ENCODE results near the gene COG4. TPM values are rescaled to one million over a fixed set of nuclear protein-coding genes. Genes with fewer than 3 reads are reported as not detected.
"Not testable (repeated sequence)": the region's sequence is repeated elsewhere in the genome, so short reads cannot be mapped to it uniquely, and the experiment has no call there.

The COG4 gene
- total RNA-seq, 1 donor from 2014 or later: 57.6 TPM

DNA sequence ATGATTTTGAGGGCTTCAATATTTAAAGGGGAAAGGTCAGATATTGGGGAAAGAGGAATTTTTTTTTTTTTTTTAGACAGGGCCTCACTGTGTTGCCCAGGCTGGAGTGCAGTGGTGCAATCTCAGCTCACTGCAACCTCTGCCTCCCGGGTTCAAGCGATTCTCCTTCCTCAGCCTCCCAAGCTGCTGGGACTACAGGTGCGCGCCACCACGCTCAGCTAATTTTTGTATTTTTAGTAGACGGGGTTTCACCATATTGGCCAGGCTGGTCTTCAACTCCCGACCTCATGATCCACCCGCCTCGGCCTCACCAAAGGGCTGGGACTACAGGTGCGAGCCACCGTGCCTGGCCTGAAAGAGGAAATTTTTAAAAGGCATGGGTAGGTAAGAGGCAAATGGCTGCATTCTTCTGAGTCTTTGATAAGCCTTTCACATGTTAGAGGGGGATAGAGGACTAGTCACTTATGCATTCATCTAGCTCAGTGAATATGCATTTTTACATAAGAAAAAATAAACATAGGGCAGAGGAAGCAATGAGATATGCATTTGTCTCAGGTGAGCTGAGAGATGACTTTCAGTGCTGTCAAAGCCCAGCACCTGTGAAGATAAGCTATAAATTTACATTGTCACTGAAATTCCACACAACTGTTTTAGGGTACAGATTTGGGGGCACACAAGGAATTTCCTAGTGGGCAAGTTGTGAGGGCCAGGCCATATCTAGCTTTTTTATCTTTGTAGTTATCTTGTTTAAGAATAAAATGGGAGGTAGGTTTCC, 70.0 kb downstream of the COG4 start:
- H3K4me3 ChIP-seq (ENCODE audit: low read depth, low read length): peak overlapping the region; percentile 97
- DNase-seq (ENCODE audit: low read depth): no peak
- TF ChIP-seq CTCF (conservative IDR thresholded peaks at IDR 0.05; ENCODE audit: low read depth, low read length): no peak

GRCh38 chr16:70451004-70451340, 72.4 kb downstream of the COG4 start:
- H3K4me3 ChIP-seq (ENCODE audit: low read depth, low read length); DNase-seq (ENCODE audit: low read depth): not testable (repeated sequence)

- H3K4me3 ChIP-seq (ENCODE audit: low read depth, low read length); DNase-seq (ENCODE audit: low read depth): not testable (repeated sequence)
Observed at GRCh38 chr16:70450142-70451003, 73.0 kb downstream of the COG4 start.

DNA sequence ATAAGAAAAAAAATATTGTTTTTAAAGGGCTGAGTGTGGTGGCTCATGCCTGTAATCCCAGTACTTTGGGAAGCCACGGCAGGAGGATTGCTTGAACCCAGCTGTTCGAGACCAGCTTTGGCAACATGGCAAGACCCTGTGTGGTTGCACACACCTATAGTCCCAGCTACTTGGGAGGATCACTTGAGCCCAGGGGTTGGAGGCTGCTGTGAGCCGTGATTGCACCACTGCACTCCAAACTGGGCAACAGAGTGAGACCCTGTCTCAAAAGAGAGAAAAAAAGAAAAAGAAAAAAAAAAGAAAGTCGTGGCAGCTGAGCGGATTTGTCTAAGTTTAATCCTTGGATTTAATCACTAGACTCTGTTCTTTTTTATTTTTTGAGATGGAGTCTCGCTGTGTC, 75.3 kb downstream of the COG4 start:
- no peak for TF ChIP-seq CTCF (conservative IDR thresholded peaks at IDR 0.05; ENCODE audit: low read depth, low read length)
- no peak overlapping the region for H3K4me3 ChIP-seq (ENCODE audit: low read depth, low read length)
- DNase-seq (ENCODE audit: low read depth): no peak

DNA sequence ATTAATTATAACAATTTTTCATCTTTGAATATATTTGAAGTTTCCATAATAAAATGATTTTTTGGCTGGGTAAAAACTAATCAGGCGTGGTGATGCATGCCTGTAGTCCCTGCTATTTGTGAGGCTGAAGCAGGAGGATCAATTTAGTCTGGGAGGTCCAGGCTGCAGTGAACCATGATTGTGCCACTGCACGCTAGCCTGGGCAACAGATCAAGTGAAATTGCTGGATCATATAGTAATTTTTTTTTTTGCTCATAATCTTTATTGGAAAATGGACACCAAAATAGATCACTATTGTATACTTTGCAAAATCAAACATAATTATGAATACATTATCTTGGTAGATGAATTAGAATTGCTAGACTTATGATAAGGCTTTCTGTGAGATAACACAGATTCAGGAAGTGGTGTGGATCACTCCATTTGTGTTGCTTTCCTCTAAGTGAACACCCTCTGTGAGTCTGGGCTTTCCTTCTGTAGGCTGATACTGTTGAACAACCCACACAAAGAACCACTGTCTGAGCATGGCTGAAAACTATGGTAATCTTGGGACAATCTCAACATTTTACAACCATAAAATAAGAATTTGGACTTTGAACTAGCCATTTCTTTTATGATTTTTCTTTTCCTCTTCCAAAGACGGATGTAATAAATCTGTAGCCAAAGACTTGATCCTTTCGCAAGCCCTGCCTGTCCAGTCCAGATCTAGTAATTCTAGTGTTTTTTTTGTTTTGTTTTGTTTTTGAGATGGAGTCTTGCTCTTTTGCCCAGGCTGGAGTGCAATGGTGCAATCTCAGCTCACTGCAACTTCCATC, 78.9 kb downstream of the COG4 start:
- H3K4me3 ChIP-seq (ENCODE audit: low read depth, low read length): no peak overlapping the region
- TF ChIP-seq CTCF (conservative IDR thresholded peaks at IDR 0.05; ENCODE audit: low read depth, low read length): no peak
- DNase-seq (ENCODE audit: low read depth): no peak

GRCh38 chr16:70442344-70442743, 81.0 kb downstream of the COG4 start:
- DNase-seq (ENCODE audit: low read depth): no peak
- no peak for TF ChIP-seq CTCF (conservative IDR thresholded peaks at IDR 0.05; ENCODE audit: low read depth, low read length)
- H3K4me3 ChIP-seq (ENCODE audit: low read depth, low read length): no peak overlapping the region

- no peak for TF ChIP-seq CTCF (conservative IDR thresholded peaks at IDR 0.05; ENCODE audit: low read depth, low read length)
- H3K4me3 ChIP-seq (ENCODE audit: low read depth, low read length): no peak overlapping the region
- no peak for DNase-seq (ENCODE audit: low read depth)
Observed at GRCh38 chr16:70441406-70441990, 81.9 kb downstream of the COG4 start.
